ENCODE data around the gene RNF2.

GRCh38 chr1:185058110-185058509, 12.8 kb downstream of the RNF2 start:
- TF ChIP-seq EZH2 (IDR thresholded peaks at IDR 0.05; ENCODE audit: borderline replicate concordance, low read length) (no peak), CTCF (IDR thresholded peaks at IDR 0.05; ENCODE audit: low read length) (no peak)

All from OCI-LY1 (cell line).